Epithelial cell of proximal tubule (primary cell): ENCODE data around the gene CRYZ. TPM values are rescaled to one million over a fixed set of nuclear protein-coding genes. Genes with fewer than 3 reads are reported as not detected.
A peak's percentile ranks its signal among the peaks of the same experiment; 100 is the strongest.

Experiments used
- DNase-seq: peaks from one replicate; pipeline ENCODE4 v3.0.0-alpha.2; 2011; ENCODE audit warnings: low read depth
- H3K4me3 ChIP-seq: 2 replicates; pipeline ENCODE4 v1.5.1; 2011; ENCODE audit warnings: low read depth, mild to moderate bottlenecking, low read length
- total RNA-seq: library from RNA; depleted of rRNA; stranded (reverse); fragments of >200 nt; gene quantifications from 2 replicates; pipeline ENCODE4 v1.2.3, GENCODE V29; 2015
- TF ChIP-seq, protein P1 (sequence below): conservative IDR thresholded peaks from 2 replicates; pipeline ENCODE4 v1.5.1; 2012; ENCODE audit warnings: low read depth, mild to moderate bottlenecking, low read length

The CRYZ gene
- total RNA-seq, 1 donor from 2014 or later: 192 TPM

DNA sequence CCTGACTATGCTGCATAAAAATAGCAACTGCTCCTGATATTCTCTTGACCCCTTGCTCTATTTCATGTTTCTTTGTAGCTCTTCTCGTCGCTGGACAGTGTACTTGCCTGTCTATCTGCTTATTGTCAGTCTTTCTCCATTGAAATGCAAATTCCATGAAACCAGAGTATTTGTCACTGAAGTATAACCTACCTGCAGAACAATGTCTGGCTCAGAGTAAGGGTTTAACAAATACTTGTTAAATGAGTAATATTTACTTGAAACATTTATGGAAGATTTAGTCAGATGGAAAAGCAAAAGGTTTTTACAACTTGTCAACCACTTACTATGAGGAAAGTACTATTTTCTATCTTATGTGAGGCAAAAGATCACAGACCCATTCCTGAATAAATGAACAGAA, 39.4 kb downstream of the CRYZ start:
- H3K4me3 ChIP-seq: no peak overlapping the region
- DNase-seq: peak; percentile 37
- TF ChIP-seq, protein P1, sequence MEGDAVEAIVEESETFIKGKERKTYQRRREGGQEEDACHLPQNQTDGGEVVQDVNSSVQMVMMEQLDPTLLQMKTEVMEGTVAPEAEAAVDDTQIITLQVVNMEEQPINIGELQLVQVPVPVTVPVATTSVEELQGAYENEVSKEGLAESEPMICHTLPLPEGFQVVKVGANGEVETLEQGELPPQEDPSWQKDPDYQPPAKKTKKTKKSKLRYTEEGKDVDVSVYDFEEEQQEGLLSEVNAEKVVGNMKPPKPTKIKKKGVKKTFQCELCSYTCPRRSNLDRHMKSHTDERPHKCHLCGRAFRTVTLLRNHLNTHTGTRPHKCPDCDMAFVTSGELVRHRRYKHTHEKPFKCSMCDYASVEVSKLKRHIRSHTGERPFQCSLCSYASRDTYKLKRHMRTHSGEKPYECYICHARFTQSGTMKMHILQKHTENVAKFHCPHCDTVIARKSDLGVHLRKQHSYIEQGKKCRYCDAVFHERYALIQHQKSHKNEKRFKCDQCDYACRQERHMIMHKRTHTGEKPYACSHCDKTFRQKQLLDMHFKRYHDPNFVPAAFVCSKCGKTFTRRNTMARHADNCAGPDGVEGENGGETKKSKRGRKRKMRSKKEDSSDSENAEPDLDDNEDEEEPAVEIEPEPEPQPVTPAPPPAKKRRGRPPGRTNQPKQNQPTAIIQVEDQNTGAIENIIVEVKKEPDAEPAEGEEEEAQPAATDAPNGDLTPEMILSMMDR: no peak

- H3K4me3 ChIP-seq: no peak overlapping the region
- TF ChIP-seq, protein P1: no peak
- no peak for DNase-seq
Measured at GRCh38 chr1:74690909-74691308, 41.9 kb downstream of the CRYZ start.

- H3K4me3 ChIP-seq: no peak overlapping the region
- no peak for DNase-seq
- TF ChIP-seq, protein P1: no peak
Measured at GRCh38 chr1:74690364-74690696, 42.5 kb downstream of the CRYZ start.

DNA sequence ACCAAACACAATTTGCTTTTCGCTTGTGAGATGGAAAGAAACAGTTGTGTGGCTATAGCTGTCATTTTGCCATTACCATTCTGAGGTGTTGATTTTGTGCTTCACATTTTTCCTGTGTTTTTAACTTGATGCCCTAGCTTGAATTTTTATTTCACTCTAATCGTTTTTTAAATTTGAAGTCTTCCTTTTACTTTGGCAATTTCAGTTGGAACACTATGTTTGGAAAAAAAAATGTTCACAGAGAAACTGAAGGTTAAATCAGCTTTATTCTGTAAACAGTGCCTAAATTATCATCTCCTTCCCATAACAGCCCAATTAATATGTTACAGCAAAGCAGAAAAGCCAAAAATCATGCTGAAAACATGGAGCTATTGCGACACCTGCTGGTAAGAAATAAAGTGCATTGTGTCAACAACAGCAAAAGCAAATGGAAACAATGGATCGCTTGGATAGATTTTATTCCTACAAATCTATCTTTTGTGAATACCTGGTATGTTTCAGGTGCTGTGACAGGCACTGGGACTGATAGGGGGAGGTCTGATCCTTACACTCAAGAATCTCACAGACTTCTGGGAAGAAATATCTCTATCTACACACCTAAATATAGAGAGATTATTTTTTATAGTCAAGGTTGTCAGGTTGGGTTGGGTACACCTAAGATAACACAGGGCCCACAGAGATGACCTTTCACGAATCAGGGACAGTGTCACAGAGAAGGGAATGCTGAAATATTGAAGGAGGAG, 43.1 kb downstream of the CRYZ start:
- TF ChIP-seq, protein P1: peak; percentile 89
- no peak for DNase-seq
- H3K4me3 ChIP-seq: no peak overlapping the region

- TF ChIP-seq, protein P1: no peak
- no peak for DNase-seq
- no peak overlapping the region for H3K4me3 ChIP-seq
Measured at GRCh38 chr1:74686928-74687327, 45.9 kb downstream of the CRYZ start.

- no peak for DNase-seq
- TF ChIP-seq, protein P1: no peak
- H3K4me3 ChIP-seq: no peak overlapping the region
Measured at GRCh38 chr1:74684301-74684700, 48.5 kb downstream of the CRYZ start.

- no peak overlapping the region for H3K4me3 ChIP-seq
- DNase-seq: no peak
- TF ChIP-seq, protein P1: no peak
Measured at GRCh38 chr1:74683656-74684055, 49.2 kb downstream of the CRYZ start.
